GM13977 (cell line): ENCODE measurements around the gene MEIS2.

Experiments used
- DNase-seq: peaks from one replicate; pipeline ENCODE4 v3.0.0; 2012; ENCODE audit warnings: low spot score
- in situ Hi-C: fragments of 300-500 bp; cut with MboI; formaldehyde crosslinking; loops from one replicate; pipeline ENCODE4 v1.12.0; 2022; ENCODE audit warnings: low sequenced_read_pairs, low pct_unique_long_range_greater_than_20kb, mixed read lengths, inconsistent platforms; ENCODE audit not compliant: unreplicated experiment
- TF ChIP-seq, protein P1 (sequence below): IDR thresholded peaks from 2 replicates; pipeline ENCODE4 v1.5.1; 2012; ENCODE audit warnings: mild to moderate bottlenecking, control low read depth; ENCODE audit not compliant: insufficient read depth; ENCODE audit errors: extremely low read depth, missing control alignments

Gene MEIS2

GRCh38 chr15:36897834-36898233 is 202.5 kb downstream of the MEIS2 start:
- in situ Hi-C loops: loop anchor here (25.0 kb wide), 1 partner anchor 989 kb away; no protein-coding TSS in a partner anchor
- DNase-seq: no peak
- TF ChIP-seq, protein P1, sequence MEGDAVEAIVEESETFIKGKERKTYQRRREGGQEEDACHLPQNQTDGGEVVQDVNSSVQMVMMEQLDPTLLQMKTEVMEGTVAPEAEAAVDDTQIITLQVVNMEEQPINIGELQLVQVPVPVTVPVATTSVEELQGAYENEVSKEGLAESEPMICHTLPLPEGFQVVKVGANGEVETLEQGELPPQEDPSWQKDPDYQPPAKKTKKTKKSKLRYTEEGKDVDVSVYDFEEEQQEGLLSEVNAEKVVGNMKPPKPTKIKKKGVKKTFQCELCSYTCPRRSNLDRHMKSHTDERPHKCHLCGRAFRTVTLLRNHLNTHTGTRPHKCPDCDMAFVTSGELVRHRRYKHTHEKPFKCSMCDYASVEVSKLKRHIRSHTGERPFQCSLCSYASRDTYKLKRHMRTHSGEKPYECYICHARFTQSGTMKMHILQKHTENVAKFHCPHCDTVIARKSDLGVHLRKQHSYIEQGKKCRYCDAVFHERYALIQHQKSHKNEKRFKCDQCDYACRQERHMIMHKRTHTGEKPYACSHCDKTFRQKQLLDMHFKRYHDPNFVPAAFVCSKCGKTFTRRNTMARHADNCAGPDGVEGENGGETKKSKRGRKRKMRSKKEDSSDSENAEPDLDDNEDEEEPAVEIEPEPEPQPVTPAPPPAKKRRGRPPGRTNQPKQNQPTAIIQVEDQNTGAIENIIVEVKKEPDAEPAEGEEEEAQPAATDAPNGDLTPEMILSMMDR: no peak

GRCh38 chr15:36896949-36897348 is 203.4 kb downstream of the MEIS2 start:
- in situ Hi-C loops: loop anchor here (25.0 kb wide), 1 partner anchor 990 kb away; no protein-coding TSS in a partner anchor
- no peak for DNase-seq
- TF ChIP-seq, protein P1: no peak

- TF ChIP-seq, protein P1: no peak
- no peak for DNase-seq
- in situ Hi-C loops: loop anchor here (25.0 kb wide), 1 partner anchor 993 kb away; no protein-coding TSS in a partner anchor
Measured at GRCh38 chr15:36894075-36894474, 206.3 kb downstream of the MEIS2 start.

- DNase-seq: no peak
- in situ Hi-C loops: loop anchor here (25.0 kb wide), 1 partner anchor 994 kb away; no protein-coding TSS in a partner anchor
- TF ChIP-seq, protein P1: no peak
Measured at GRCh38 chr15:36893276-36893675, 207.1 kb downstream of the MEIS2 start.

GRCh38 chr15:36888011-36888992 is 212.0 kb downstream of the MEIS2 start:
- in situ Hi-C loops: loop anchor here (10.0 to 25.0 kb wide), 2 partner anchors 216 to 999 kb away; partner anchors contain the start of gene MEIS2
- no peak for DNase-seq
- TF ChIP-seq, protein P1: no peak

DNA sequence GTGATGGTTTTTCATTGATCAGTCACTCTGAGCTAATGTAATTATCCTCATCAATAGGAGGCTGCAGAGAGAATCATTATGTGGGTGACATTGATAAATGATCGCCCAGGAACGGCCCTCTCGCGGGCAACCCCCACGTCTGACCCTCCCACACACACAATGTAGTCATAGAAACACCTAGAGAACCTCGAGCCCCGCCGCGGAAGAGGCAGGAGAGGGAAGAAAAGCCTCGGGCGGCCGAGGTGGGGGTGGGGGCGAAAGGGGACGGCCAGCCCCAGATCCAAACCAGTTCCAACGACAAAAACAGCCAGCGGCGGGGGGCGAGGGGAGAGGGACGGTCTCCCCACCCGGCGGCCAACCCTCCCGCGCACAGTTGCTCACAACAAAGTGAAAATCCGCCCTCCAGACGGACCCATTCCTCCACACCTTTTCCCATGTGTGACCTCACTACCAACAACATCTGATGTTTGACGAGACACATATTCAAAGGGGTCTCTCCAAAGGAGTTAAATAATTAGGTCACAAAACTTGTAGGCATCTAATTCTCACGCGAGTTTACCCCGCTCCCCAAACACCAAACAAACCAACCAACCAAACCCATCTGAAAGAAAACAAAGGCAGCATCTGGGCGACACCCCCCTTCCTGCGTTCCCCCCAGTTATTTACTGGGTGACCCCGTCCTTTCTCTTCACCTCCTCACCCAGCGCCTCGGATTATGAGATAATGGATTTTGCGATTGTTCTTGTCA is 213.0 kb downstream of the MEIS2 start:
- TF ChIP-seq, protein P1: no peak
- DNase-seq: peak; percentile 10
- in situ Hi-C loops: loop anchor here (10.0 to 25.0 kb wide), 2 partner anchors 217 to 1000 kb away; partner anchors contain the start of gene MEIS2
